ENCODE results near the gene NECTIN1. TPM values are rescaled to one million over a fixed set of nuclear protein-coding genes. Genes with fewer than 3 reads are reported as not detected.

NECTIN1 gene
- total RNA-seq, 1 donor from 2014 or later = 9.9 TPM

DNA sequence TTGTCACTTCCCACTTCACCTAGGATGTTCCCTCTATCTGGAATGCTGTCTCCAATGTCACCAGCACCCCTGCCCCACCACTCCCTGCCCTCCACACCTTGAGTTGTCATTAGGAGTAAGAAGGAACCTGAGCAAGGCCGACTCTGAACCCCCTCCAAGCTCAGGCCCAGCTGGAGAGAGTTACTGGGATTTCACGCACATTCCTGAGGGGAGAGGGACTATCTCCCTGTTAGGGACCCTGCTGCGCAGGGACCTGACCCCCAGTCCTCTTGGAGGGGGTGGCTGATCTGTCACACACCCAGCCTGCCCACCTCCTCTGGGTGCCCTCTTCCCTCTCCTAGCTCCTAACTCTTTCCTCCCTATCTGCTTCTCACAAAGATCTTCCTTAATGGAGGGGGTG is 81.7 kb downstream of the NECTIN1 start:
- DNase-seq (ENCODE audit: extremely low read depth, low read depth, low spot score) = no peak

DNA sequence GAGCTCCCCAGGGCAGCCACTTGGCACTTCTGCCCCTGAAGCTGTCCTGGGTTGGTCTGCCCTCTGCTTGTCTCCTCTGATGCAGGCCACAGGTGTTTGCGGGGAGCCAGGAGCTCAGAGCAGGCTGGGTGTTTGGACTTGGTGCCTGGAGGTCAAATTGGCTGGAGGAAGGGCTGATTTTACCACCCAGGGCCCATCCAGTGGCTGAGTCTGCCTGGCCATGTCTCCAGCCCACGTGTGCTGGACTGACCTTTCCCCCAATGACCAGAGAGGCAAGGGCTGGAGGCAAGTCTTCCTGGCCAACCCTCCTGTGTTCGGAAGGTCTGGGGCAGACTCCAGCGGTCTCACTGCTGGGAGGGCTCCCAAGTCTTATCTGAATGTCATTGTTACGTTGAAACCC is 84.0 kb downstream of the NECTIN1 start:
- DNase-seq (ENCODE audit: extremely low read depth, low read depth, low spot score) = no peak

DNA sequence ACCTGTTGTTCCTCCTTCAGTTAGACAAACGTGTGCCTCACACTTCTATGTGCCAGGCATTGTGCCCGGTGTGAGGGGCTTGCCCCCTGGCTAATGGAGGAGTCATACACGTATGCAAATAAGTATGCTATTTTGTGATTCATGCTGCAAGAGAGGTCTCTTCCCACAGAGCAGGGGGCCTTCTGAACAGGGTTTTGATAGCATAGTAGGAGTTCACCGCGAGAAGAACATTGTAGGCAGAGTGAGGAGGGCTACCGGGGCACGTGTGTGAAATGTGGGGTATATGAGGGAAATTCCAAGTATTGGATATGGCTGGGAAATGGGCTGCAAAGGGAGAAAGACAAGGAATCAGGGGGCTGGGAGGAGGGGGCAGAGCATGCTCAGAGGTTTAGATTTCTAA is 84.5 kb downstream of the NECTIN1 start:
- no peak for DNase-seq (ENCODE audit: extremely low read depth, low read depth, low spot score)

DNA sequence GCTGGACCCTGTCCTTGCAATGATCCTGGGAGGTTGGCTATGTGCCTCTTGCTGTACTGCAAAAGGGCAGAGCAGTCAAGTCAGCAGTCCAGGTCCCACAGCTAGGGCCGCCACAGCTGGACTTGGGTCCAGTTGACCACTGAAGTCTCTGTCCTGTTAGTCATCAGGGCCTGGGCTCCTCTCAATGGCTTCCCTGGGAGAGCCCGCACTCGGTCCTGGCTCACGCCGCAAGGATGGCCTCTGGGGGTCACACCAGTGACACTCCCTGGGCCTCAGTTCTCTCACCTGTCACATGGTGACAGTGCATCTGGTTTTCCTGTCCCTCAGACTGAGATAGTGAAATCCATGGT is 85.1 kb downstream of the NECTIN1 start:
- DNase-seq (ENCODE audit: extremely low read depth, low read depth, low spot score) = no peak

DNA sequence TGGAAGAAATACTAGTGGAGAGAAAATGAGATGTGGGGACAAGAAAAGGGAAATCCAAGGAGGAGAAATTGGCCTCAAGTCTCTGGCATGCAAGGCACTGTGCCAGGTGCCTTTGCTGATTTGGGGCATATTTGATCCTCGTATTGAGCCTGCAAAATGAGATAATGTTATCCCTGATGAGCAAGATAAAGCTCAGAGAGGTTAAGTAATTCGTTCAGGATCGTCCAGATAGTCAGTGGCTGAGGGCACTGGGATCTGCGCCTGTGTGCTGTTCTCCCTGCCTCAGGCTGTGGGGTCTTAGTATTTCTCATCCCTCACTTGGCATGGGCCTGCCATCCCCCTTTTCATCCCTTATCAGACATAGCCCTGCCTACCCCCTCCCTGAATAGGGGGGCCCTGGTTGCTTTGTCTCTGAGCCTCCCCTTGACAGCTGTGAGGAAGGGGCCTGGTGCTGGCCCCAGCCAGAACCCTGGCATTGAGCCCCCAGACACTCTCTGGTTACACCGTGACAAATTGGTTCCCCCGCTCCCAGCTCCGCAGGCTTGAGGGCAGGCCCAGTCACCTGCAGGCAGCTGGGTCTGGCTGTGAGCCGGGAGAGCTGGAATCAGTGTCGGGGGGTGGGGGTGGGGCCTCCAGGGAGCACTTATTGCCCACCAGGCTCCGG is 85.7 kb downstream of the NECTIN1 start:
- DNase-seq (ENCODE audit: extremely low read depth, low read depth, low spot score) = no peak

DNA sequence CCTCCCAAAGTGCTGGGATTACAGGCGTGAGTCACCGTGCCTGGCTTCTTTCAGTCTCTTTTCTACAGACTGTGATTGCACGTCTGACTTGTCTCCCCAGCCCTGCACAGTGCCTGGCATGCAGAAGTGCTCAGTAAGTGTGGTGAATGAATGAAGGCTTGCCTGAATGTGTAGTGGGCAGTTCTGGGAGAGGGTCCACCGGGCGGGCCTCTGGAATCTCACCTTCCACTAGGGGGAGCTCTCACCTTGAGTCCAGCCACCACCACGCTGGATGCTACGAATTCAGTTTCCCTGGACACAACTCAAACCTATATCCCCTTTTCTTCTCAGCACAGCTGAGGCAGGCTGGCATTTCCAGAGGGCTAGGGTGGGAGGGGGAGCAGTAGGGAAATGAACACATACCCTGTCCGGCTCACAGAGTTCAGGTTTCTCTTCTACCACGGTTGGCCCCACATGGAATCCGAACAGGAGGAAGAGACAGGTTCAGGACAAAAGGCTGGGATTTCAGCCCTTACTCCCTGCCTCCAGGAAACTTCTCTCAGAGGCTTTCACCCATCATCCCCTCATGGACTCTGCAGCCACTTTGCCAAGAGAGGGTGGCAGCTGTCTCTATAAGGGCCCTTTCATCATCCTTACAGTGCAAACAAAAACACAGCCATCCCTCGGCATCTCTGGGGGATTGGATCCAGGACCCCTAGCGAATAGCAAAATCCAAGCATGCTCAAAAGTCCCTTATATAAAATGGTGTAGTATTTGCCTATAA is 86.8 kb downstream of the NECTIN1 start:
- no peak for DNase-seq (ENCODE audit: extremely low read depth, low read depth, low spot score)

DNA sequence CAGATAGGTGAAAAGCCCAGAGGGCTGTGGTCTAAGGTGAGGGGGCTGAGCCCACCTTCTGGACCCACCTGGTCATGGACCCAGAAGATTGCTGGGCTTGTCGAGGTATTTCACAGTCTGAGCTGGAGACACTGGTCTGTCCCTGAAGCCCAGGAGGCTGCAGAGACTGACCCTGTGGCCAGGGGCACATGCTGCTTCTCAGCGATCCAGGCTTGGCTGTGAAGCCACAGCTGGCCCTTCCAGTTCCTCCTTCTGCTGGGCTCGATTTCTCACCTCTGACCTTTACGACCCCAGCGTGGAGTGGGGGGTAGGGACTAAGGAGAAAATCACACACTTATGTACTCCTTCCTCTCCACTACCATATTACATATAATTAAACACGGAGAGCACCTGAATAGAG is 88.5 kb downstream of the NECTIN1 start:
- DNase-seq (ENCODE audit: extremely low read depth, low read depth, low spot score) = no peak

DNA sequence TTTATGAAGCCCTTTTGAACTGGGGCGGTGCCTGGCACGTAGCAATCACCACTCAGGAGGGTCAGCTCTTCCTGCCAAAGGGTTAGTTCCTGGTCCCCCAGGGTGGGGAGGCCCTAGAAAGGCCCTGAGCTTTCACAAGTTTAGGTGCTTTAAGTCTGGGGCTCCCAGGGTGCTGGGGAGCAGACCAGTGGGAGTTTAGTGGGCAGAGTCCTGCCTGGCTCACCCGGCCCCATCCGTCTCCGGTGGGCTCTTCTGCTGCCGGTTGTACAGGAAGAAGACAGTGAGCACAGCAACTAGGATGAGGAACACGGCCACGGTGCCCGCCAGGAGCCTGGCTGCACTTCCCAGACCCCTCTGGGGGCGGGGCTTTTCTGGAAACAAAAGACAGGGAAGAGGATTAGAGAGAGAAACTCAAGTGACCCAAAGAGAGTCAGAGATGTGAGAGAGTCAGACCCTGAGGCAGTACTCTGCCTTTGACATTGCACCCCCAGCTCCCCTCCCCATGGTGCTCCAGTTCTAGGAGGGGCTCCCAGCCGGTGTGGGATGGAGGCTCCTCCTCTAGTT is 89.3 kb downstream of the NECTIN1 start:
- no peak for DNase-seq (ENCODE audit: extremely low read depth, low read depth, low spot score)

DNA sequence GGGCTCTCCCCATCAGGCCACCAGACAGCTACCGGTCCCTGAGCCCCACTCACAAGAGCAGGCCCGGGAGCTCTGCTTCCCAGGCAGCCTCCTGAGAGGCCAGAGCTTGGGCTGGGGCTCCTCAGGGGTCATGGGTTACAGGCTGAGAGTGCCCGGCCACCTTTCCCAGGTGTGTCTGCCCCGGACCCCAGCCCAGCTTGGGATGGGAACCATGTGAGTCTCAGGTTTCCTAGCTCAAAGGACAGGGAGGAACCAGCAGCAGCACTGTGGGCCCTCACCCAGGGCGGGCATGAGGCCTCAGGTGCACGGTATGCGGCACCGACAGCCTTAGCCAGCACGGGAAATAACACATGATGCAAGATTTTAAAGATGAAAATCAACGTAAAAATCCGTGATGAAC is 90.1 kb downstream of the NECTIN1 start:
- DNase-seq (ENCODE audit: extremely low read depth, low read depth, low spot score) = no peak

DNA sequence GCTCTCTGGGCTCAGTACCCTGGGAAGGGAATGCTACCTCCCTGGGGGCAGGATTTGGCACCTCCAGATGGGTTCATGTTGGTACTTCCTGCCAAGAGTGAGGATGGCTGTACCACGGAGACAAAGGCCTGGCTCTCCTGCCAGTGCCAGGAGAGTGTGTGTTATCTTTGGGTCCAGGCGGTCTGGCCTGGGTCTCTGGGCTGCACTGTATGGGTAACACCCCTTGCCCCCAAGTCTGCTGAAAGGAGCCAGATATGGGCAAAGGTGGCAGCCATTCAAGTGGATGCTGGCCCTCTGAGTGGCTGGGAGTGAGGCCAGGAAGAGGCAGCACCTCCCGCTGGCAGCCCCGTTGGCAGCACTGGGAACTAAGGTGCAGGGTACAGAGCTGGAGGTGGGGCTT is 91.5 kb downstream of the NECTIN1 start:
- DNase-seq (ENCODE audit: extremely low read depth, low read depth, low spot score) = no peak

DNA sequence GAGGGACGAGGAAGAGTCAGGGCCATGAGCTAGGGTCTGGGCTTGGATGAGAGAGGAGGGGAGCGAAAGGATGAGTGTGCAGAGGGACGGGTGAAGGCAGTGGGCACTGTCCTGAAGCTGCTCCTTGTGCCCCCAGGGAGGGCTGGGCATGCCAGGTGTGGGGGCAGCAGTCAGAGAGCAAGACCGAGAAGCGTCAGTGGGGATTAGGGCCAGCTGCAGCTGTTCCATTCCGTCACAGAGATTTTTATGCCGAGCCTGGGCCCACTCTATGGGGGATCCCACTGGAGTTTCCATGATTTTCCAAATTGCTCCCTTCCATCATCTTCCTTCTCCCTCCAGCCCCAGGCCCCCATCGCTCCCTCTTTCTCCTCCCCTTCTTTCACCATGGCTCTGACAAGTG is 93.2 kb downstream of the NECTIN1 start:
- DNase-seq (ENCODE audit: extremely low read depth, low read depth, low spot score) = no peak

DNA sequence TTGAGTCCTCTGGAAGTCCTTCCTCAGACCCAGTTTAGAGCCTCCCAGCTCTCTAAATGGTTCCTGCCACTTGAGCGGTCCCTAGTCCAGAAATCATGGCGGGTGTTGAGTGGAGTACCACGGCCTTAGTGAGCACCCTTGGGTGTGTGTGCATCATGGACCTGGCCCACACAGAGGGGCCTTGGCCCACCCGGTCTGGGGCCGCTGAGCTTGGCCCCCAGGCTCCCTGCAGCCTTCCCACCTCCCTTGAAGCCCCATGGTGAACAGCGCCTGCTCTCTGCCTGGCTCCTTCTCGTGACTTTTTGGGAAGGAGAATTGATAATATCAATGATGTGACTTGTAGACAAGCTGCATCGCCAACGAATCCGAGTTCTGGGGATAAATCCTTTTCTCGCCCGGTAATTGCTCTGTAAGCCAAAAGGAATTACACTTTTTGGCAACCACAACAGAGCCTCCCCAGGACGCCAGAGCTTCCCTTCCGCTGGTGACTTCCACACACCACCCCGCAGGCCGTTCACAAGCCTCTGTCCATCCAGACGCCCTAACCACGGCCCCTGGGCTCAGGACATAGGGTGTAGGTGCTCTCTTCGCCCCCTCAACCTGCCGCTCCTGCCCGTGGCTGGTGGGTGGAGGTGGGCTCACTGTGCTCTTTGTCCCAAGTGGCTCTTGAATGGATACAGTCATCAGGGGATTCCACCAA is 93.8 kb downstream of the NECTIN1 start:
- DNase-seq (ENCODE audit: extremely low read depth, low read depth, low spot score) = no peak

DNA sequence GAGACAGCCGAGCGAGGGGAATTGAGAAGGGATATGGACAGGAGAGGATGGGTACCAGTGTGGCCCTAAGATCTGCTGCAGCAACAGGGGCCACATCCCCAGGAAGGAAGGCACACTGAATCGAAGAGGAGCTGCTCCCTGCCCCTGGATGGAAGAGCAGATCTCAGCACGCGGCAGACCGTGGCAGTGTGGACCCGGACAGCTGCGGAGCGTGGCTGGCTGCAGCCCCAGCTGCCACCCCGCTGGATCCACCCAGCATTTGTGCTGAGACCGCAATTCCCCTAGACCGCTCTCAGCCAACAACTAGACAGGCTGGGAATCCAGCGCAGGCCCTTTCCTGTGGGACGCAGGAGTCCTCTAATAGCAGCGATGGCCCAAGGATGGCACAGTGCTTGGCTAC is 94.7 kb downstream of the NECTIN1 start:
- DNase-seq (ENCODE audit: extremely low read depth, low read depth, low spot score) = no peak

DNA sequence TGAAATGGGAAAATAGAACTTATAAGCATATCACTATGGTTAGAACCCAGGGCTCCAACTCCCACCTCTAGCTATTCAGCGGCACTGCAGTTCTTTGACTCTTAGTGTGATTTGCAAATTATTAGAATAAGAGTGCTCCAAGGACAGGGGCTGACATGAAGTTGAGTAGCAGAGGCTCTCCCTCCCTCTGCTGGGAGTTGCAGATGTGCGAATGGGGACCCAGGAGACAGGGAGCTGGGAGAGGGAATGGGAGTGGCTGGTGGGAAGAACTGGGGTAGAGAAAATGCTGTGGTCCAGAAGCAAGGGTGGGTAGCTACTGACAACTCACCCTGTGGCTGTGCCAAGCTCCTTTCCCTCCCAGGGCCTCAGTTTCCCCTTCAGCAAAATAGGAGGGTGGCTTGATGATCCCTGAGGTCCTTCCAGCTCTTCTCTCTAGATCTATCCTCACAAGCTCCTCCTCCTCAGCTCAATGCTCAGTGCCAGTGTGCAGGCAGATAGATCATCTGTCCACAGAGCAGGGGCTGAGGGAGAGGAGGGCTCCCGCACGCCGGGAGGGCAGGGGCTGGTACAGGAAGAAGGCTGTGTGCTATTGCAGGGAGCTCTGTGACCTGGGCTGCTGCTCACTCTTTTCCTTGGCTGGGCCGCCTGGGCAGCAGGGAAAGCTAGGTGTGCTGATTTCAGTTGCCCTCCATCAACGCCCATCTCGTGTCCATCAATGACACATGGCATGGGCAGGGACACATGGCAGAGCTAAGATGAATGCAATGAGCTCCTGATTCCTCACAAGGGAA is 99.0 kb downstream of the NECTIN1 start:
- no peak for DNase-seq (ENCODE audit: extremely low read depth, low read depth, low spot score)

DNA sequence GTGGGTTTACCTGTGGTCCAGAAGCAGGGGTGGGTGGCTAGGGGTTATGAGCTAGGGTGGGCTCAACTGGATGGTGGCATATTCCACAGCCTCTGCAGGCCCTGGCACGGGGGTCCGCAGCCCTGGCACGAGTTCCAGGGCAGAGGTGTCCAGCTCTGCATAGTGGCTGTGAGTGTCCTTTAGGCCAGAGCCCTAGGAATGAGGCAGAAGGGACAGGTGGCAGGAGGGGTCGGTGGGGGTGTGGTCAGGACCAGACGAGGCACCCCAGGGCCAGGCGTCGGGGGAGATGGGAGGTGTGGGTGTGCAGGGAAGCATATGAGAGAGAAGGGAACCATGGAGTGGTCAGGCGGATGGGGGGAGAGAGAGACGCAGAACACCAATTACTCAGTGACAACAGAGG is 99.9 kb downstream of the NECTIN1 start:
- DNase-seq (ENCODE audit: extremely low read depth, low read depth, low spot score) = no peak

DNA sequence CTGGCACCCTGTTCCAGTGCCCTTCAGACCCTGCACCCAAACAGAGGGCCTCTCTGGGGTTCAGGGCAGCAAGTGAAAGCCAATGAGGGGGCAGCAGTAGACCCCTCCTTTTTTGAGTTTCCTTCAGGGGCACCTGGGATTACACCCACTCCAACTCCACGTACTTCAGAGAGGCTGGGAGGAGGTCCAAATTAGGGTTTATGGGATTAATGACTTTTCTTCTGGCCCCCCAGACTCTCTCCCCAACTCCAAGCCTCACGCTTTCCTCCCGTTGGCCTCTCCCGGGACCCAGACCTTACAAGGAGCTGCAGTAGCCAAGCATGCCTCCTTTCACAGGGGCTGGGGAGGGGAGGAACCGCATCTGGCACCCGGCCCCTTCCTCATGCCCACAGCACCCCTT is 101.7 kb downstream of the NECTIN1 start:
- no peak for DNase-seq (ENCODE audit: extremely low read depth, low read depth, low spot score)

DNA sequence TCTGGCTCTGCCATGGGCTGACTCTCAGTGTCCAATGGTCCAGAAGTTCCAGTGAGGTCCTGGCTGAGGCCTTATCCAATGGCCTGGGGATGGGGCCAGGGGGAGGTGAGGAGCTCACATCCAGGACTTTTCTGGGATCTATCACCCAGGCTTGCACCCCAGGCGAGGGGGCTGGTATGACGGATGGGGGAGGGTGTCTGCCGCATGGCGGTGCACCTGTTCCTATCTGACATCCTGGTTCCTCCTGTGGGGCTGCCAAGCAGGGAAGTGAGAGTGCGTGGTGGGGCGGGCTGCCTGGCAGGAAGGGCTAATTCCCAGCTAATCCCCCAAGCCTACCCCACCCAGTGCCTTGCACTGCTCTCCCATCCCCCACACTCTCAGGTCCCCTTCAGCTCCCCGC is 102.1 kb downstream of the NECTIN1 start:
- no peak for DNase-seq (ENCODE audit: extremely low read depth, low read depth, low spot score)

DNA sequence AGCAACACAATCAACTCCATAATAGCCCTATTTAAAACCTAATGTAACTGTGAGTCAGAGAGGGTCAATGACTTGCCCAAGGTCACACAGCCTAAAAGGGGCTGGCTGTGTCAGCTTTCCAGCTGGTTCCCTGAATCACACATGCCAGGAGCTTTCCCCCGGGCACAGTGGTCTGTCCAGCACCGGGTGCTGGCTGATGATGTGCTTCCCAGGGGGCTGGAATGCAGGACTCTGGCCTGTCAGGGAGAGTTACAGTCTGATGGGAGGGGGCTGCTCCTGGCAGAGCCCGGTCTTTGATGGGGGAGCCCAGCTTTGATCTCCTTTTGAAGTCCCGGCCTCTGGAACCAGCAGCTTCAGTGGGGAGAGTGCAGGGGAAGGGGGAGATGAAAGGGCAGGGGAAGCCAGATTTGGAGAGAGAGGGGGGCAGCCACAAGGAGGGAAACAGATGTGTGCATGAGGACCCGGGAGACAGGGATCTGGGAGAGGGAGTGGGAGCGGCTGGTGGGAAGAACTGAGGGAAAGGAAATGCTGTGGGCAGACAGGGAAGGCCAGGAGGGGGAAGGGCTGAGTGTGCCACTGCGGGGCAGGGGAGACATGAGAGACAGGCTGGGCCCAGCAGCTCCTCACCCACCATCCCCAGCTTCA is 102.7 kb downstream of the NECTIN1 start:
- no peak for DNase-seq (ENCODE audit: extremely low read depth, low read depth, low spot score)

DNA sequence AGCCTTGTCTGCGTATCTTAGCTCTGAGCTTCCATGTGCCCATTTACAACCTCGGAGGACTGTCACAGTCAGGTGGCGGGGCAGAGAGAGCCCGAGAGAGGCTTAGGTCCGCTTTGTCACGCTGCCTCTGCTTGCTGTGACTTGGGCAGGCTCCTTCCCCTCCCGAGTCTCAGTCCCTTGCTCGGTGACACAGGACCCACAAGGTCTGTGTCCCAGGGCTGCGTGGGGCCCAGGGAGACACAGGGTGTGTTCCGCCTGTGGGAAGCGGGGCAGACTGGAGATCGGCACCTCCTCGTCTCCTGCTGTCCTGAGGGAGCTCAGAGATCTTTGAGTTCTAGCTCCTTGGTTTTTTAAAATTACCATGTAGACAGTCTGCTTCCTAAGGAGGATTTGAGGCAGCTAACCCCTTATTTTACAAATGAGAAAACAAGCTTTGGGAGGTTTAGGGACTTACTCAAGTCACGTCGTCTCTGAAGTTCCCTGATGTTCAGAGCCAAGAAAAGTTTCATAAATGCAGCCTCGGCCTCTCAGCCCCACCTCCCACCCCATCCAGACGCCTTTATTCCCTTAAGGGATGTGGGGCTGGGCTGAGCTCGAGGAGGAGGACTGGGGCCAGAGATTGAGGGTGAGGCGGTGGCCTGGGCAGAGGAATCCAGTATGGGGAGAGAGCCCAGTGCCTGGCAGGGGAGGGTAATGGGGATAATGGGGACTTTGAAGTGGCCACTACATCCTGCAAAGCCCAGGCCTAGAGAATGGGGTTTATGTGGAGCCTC is 103.6 kb downstream of the NECTIN1 start:
- no peak for DNase-seq (ENCODE audit: extremely low read depth, low read depth, low spot score)

DNA sequence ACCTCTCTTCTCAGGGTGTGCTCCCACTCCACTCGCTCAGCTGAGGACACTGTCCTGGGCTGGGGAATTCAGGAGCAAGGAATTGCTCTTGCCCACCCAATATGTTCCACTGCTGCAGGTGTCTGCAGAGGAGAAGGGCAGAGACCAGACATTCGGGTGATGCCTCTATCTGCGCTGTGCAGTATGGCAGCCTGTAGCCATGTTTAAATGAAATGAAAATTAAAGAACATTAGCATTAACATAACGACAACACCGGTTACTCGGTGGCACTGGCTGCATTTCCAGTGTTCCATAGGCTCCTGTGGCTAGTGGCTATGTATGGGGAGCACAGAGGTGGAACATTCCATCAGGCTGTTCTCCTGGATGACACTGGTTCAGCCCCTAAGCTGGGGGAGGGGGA is 104.4 kb downstream of the NECTIN1 start:
- DNase-seq (ENCODE audit: extremely low read depth, low read depth, low spot score) = no peak

Data from glomerular endothelial cell (primary cell).